Measurements from ENCODE around the gene DENND1A. TPM values are rescaled to one million over a fixed set of nuclear protein-coding genes. Genes with fewer than 3 reads are reported as not detected.
"Not testable (repeated sequence)": the region's sequence is repeated elsewhere in the genome, so short reads cannot be mapped to it uniquely, and the experiment has no call there.

DENND1A gene
- total RNA-seq, 2 donors from 2014 or later, result 19.3 to 22.8 TPM

DNA sequence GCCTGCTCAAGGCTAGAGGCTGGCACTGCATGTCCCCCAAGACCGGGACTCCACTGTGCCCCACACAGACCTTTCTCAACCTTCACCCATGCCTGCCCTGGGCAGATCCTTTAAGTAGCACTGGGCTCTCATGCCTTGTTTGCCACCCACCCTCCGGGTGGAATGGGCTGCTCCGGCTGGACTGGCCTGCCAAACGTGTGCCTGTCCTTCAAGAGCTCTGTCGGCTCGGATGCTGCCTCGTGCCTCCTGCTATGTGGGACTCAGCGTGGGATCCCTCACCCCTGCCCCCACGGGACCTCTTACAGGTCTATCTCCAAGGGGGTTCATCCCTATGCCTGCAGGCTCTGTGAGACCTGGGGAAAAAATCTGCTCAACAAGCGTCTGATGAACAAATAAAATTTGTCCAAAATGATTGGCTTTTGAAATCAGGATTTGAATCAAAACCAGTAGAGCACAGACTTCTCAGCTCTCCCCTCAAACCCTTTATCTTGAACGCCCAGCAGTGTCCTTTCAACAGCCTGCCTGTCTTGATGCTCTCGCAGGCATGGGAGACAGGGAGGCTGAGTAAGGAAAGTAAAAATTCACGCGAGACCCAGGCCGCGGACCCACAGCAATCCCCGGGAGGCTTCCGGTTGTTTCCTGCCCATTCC is 517.6 kb downstream of the DENND1A start:
- Mint-ChIP-seq H3K4me1 (peaks cover 5% of the 10 kb centered on the region), H3K27ac (no peak overlapping the region), H3K9me3 (no peaks in the 10 kb centered on the region), H3K36me3 (ENCODE audit: low read depth) (peaks cover 4% of the 10 kb centered on the region), H3K4me3 (no peak overlapping the region), H3K27me3 (no peaks in the 10 kb centered on the region)
- ATAC-seq (replicated peaks), result no peak

DNA sequence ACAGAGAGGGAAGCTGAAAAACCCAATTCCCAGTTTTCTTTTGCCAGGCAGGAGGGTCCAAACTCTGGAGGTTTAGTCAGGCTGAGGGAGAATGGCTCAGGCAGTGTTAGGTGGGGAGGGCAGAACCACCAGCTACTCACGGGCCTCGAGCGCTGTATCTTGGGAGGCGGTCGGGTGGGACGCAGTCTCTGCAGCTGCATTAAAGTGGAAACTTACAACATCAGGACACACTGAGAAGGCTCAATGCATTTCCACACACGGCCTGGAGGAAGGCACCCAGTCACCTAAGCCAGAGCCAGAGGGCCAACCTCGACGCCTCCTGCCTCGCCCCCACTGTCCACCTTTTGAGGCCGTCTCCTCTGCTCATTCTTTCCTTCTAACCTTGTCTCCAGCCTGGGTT is 518.3 kb downstream of the DENND1A start:
- ATAC-seq (replicated peaks), result no peak
- Mint-ChIP-seq H3K4me3 (no peak overlapping the region), H3K27ac (no peak overlapping the region), H3K4me1 (peaks cover 6% of the 10 kb centered on the region), H3K36me3 (ENCODE audit: low read depth) (peaks cover 4% of the 10 kb centered on the region), H3K27me3 (no peaks in the 10 kb centered on the region), H3K9me3 (no peaks in the 10 kb centered on the region)

DNA sequence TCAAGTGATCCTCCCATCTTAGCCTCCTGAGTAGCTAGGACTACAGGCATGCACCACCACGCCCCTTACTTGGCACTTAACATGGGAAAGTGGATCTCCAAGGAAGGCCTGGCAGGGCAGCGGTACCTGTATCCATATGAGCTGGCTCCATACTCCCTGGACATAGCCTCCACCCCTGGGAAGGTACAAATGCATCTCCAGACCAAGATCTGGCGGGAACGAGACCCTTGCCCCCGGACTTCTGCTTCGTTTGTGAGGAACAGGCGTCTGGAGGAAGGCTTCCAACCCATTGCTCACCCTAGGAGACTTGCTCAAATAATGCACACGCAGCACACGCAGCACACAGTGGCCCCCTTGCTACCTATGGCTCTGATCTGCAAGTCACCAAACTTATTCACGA is 518.7 kb downstream of the DENND1A start:
- no peaks in the 10 kb centered on the region for H3K27me3 Mint-ChIP-seq
- H3K27ac Mint-ChIP-seq, result no peak overlapping the region
- ATAC-seq (replicated peaks), result no peak
- H3K9me3 Mint-ChIP-seq, result no peaks in the 10 kb centered on the region
- H3K4me3 Mint-ChIP-seq, result no peak overlapping the region
- peaks cover 8% of the 10 kb centered on the region for H3K4me1 Mint-ChIP-seq
- H3K36me3 Mint-ChIP-seq (ENCODE audit: low read depth), result no peaks in the 10 kb centered on the region

DNA sequence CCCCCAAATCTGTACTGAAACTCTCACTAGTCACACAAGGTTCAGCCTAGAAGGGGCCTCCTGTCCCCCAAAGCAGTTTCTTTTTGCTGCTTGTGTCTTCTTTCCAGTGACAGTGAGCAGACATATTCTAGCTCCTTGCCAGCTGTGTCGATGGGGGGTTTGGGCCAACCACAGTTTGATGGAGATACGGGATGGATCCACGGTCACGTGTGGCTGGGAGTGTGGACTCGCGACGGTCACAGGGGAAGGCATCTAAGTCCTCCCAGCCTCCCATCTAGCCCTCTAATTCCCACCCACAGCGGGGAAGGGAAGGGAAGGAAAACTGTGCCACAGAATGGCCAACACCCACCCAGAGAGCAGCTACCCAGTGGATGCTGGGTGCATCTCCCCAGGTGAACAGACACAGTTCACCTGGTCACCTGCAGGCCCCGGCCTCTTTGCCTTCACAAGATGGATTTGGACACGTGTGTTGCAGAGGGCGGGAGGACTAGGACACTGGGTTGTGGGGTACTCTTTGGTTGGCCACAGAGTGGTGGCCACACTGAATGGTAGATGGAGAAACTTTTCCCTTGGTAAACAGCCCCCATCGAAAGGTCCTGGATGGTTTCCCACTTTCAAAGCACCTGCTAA is 519.5 kb downstream of the DENND1A start:
- Mint-ChIP-seq H3K4me3 (no peak overlapping the region), H3K36me3 (ENCODE audit: low read depth) (no peaks in the 10 kb centered on the region), H3K4me1 (peaks cover 8% of the 10 kb centered on the region), H3K27me3 (no peaks in the 10 kb centered on the region), H3K9me3 (no peaks in the 10 kb centered on the region), H3K27ac (no peak overlapping the region)
- no peak for ATAC-seq (replicated peaks)

DNA sequence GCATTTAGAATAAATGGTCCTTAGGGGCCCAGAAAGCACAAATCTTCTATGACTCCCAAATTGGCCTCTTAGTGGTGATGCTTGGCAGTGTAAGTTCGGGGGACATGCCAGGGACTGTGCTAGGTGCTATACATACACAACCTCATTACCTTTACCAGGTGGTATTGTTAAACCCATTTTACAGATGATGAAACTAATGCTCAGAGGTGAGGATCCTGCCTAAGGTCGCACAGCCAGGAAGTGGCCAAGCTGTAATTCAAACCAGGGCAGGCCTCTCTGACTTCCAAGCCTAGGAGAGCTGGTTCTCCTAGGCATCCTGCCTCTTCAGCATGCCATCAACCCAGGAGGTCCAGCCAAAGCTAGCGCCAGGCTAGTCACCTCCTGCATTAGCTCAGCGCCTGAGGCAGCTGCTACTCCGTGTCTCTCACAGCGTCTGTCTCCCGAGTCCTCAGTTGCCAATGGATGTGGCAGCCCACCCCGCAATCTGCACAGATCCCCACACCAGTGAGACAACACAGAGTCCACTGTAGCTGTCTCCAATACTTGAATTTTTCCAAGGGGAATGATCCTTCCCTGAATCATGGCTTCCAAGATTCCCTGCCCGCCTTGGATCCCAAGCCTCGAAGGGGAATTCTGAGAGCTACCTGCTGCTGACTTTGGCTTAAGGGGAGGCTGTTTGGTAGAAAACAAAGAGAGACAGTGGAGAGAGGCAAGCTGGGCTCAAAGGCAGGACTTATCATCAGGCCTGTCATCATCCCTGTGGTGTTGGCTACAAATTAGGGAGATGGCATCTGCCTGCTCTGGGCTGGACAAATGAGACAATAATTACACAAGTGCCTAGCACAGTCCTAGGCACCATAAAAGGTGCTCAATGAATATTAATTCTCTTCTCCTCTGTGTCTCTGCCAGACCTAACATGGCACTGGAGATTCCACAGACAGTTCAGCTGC is 521.3 kb downstream of the DENND1A start:
- Mint-ChIP-seq H3K4me3 (no peak overlapping the region), H3K9me3 (no peaks in the 10 kb centered on the region), H3K4me1 (peaks cover 3% of the 10 kb centered on the region), H3K27ac (no peak overlapping the region), H3K27me3 (no peaks in the 10 kb centered on the region), H3K36me3 (ENCODE audit: low read depth) (no peaks in the 10 kb centered on the region)
- ATAC-seq (replicated peaks), result no peak

DNA sequence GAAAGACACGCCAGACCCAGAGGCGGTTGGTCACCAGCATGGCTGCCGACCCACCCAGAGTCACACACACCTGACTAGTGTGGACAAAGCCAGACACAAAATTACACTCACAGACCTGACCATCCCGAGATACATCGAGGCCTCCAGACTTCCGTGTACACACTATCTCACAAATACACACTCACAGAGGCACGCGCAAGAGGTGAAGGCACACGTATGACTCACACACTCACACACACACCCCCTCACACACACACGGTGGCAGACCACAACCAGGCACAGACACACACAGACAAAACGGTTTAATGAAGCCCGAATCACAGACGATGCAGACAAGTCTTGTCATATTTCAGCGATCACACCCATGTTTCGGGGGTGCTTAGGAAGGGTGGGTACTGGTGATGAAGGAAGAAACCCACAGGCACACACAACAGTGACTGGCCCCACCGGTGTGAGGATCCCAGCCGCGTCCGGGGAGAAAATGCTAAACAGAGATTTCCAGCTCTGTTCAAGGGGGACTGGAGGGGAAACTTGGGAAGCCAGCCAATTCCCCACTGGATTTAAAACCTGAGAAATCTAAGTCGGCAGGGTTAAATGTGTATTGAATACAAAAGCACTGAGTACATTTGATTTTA is 522.6 kb downstream of the DENND1A start:
- H3K4me1 Mint-ChIP-seq, result peaks cover 3% of the 10 kb centered on the region
- no peak for ATAC-seq (replicated peaks)
- no peaks in the 10 kb centered on the region for H3K27me3 Mint-ChIP-seq
- no peak overlapping the region for H3K4me3 Mint-ChIP-seq
- no peaks in the 10 kb centered on the region for H3K36me3 Mint-ChIP-seq (ENCODE audit: low read depth)
- no peak overlapping the region for H3K27ac Mint-ChIP-seq
- no peaks in the 10 kb centered on the region for H3K9me3 Mint-ChIP-seq

DNA sequence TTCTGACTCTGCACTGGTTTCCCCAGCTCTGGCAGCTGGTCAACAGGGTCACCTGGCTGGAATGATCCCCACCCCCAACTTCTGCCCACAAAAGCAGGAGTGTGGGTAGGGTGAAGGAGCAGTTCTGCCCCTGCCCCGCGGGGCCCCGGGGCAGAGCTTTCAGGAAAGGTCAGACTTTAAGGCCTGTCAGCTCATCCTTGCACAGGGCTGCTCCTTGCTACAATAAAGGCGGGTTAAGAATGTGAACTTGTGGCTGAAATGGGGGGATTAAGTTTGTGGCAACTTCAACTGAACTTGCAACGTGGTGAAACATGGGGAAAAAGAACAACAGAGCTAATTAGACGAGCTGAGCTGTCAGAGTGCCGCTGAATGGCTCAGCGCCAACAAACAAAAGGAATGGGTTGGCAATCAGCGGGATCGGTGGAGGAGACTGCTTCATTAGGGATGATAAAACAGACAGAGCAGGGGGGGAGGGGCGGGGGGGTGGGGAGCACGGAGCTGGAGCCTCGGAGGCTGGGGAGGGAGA is 523.2 kb downstream of the DENND1A start:
- Mint-ChIP-seq H3K27me3 (no peaks in the 10 kb centered on the region), H3K36me3 (ENCODE audit: low read depth) (no peaks in the 10 kb centered on the region), H3K27ac (peak overlapping the region; percentile 28), H3K4me1 (peaks cover 3% of the 10 kb centered on the region), H3K9me3 (no peaks in the 10 kb centered on the region), H3K4me3 (no peak overlapping the region)
- ATAC-seq (replicated peaks), result no peak

DNA sequence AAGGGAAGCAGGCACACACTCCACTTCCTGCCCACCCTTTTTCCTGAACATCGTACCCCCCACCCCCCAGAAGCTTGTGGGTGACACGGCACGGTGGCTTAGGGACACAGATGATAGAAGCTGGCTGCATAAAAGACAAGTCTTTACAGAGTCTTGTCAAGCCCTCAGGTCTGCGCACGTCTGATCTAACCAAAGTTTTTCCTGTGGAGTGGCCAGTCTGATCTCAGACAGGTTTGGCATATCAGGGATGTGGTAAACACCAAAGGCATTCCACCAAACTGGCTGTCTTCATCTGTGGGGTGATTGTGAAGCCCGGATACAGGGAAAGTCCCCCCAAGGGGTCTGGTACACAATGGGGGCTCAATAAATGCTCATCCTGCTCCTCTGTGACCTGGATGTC is 523.9 kb downstream of the DENND1A start:
- Mint-ChIP-seq H3K27me3 (no peaks in the 10 kb centered on the region), H3K27ac (peak overlapping the region; percentile 28), H3K4me3 (no peak overlapping the region), H3K36me3 (ENCODE audit: low read depth) (no peaks in the 10 kb centered on the region), H3K4me1 (peaks cover 3% of the 10 kb centered on the region), H3K9me3 (no peaks in the 10 kb centered on the region)
- no peak for ATAC-seq (replicated peaks)

DNA sequence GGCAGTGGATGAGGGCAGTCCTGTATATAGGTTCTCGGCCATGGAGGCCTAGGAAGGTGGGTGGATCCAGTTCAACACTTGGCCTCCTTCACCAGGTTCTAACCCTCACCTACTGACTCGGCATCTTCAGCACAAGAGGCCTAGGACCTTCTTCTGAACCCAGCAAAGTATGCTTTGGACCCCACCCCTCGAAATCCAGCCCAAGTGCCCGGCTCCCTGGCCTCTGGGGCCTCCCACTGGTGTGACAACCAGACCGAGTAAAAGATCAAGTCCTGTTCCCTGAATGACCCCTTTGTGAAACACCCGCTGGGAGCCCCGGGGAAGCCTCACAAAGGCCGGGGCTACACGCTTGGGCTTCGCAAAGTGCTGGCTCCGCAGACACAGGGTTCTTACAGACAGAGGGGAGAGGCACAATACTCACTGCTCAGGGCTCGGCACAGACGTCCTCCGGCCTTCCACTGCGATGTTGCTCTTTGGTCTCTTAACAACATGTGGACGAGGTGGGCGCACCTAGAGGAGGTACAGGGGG is 526.9 kb downstream of the DENND1A start:
- Mint-ChIP-seq H3K36me3 (ENCODE audit: low read depth) (no peaks in the 10 kb centered on the region), H3K4me3 (no peak overlapping the region), H3K9me3 (no peaks in the 10 kb centered on the region), H3K4me1 (peaks cover 3% of the 10 kb centered on the region), H3K27me3 (no peaks in the 10 kb centered on the region), H3K27ac (no peak overlapping the region)
- ATAC-seq (replicated peaks), result no peak

DNA sequence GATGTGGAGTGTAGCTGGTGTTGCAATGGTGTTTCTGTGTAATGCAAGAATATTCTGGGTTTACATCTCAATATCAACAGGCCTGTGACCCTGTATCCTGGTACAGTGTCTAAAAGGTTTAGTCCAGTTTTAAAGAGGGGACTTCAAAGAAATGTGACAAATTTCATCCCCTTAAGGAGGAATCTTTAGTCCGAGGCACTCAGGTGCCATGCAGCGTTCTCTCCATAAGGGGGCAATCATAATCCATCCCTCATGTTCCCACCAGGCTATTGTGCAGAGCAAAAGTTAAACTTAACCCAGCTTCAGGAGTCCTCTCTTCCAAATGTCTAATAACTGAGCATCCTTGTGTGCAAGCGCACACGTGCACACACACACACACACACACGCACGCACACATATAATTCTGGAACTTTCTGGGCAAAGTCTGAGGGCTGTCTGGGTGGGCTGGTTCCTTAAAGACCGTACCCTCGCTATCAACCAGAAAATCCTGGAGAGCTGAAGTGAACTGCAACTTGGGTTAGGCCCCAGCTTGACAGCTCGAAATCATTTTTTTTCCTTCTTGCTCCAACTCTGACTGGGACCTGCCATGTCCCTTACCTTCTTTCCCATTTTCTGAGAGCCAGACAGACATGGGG is 527.9 kb downstream of the DENND1A start:
- Mint-ChIP-seq H3K27ac (no peak overlapping the region), H3K9me3 (no peaks in the 10 kb centered on the region), H3K27me3 (no peaks in the 10 kb centered on the region), H3K4me3 (no peak overlapping the region), H3K4me1 (peaks cover 3% of the 10 kb centered on the region), H3K36me3 (ENCODE audit: low read depth) (no peaks in the 10 kb centered on the region)
- ATAC-seq (replicated peaks), result no peak

DNA sequence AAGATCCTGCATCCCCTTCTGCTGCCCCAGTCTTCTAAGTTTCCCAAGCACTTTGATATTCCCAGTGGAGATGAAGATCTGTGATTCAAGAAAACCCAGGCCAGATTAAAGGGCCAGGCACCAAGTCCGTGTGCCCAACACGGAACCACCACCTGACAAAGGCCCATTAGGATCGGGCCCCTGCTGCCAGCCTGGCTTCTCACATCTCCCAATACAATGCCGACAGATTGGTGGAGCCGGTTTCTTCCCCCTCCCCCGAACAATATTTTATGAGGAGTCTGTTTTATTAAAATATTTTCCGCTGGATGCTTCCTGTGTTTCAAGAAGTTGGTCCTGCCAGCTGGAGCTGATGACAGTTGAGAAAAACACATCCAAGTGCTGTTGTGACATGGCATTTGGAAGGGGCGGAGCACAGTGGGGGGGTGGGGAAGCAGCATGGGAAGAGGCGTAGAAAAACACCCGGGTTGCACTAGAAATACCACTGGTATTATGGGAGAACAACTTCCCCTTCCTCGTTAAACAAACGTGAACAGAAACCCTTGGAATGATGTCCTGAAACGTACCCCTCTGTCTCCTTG is 528.9 kb downstream of the DENND1A start:
- Mint-ChIP-seq H3K27ac (no peak overlapping the region), H3K36me3 (ENCODE audit: low read depth) (no peaks in the 10 kb centered on the region), H3K9me3 (no peaks in the 10 kb centered on the region), H3K4me3 (no peak overlapping the region), H3K27me3 (no peaks in the 10 kb centered on the region), H3K4me1 (no peaks in the 10 kb centered on the region)
- no peak for ATAC-seq (replicated peaks)

DNA sequence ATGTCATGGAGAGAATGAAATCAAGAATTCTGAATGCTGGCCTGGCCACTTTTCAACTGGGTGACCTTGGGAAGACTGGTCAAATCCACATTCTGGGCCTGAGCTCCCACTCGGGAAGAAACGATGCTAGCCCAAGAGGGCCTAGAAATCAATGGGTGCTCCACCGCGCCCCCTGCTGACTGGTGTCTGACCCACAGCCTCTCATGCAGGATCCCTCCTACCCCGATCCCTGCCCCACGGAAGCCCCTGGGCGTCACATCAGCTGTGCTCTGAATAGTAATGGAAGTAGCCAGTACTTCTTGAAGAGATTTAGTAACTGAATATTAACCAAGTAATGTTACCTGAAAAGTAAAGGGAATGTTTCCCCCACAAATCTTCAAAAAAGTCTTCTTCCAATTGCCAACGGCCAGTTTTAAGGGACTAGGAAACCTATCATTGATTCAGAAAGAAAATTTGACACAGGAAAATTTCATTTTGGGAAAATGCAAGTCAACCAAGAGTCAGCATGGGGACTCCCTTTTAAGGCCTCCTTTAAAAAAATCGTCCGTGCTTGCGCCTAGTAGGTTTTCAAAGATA is 530.0 kb downstream of the DENND1A start:
- Mint-ChIP-seq H3K4me1 (no peaks in the 10 kb centered on the region), H3K27me3 (no peaks in the 10 kb centered on the region), H3K36me3 (ENCODE audit: low read depth) (no peaks in the 10 kb centered on the region), H3K9me3 (no peaks in the 10 kb centered on the region), H3K27ac (no peak overlapping the region), H3K4me3 (no peak overlapping the region)
- ATAC-seq (replicated peaks), result no peak

DNA sequence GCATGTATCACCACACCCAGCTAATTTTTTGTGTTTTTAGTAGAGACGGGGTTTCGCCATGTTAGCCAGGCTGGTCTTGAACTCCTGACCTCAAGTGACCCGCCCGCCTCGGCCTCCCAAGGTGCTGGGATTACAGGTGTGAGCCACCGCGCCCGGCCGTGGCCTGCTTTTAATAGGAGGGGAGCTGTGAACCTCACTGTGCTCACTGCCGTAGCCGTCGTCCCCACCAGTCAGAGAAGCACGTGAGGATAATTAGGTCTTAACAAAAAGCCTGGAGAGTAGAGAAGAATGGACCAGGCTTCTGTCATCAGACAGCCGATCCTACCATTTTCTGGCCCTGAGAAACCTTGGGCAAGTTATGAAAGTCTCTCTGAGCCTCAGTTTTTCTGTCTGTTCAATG is 531.0 kb downstream of the DENND1A start:
- H3K36me3 Mint-ChIP-seq (ENCODE audit: low read depth); H3K27me3 Mint-ChIP-seq; H3K27ac Mint-ChIP-seq; H3K4me1 Mint-ChIP-seq; H3K4me3 Mint-ChIP-seq; H3K9me3 Mint-ChIP-seq; ATAC-seq (replicated peaks): not testable (repeated sequence)

Data from activated T-helper 17 cell treated with anti-CD3 and anti-CD28 coated beads, Interleukin-2, amount 50 U/mL, for 72 hours (primary cell).